Measurements from ENCODE around the gene ZNF331. TPM values are rescaled to one million over a fixed set of nuclear protein-coding genes. Genes with fewer than 3 reads are reported as not detected.

ZNF331 gene
- total and polyA plus RNA-seq, 2 of the 4 experiments (the other 2 are of a cell fraction): 6.6 to 11.1 TPM

DNA sequence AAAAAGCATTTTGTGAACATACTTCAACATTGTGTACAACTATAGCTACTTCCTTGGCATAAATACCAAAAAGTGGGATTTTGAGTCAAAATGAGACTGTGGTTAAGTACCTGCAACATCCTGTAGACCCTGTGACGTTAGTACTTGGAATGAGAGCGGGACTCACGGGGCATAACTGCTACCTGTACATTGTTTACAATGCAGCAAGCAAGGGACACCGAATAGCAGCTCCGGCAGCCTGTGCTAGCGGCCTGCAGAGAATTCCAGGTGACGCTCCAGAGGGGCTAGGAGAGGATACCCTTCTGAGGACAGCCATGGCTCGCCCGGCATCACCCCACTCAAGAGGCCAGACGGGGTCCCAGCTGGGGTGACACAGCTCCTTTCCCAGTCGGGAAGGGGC lies 824 bp upstream of the ZNF331 start:
- H4K91ac ChIP-seq (ENCODE audit: insufficient read depth, low read depth, low read length): peak overlapping the region; percentile 71; the same call in 1 of the 2 replicates
- H3K23ac ChIP-seq (ENCODE audit: low read depth, low read length): no peak overlapping the region
- H3K27ac ChIP-seq (ENCODE audit: insufficient read depth, low read length): peak overlapping the region; percentile 18; the same call in 1 of the 2 replicates
- H3K36me3 ChIP-seq (ENCODE audit: control insufficient read depth, insufficient read depth, low read length): peaks cover 3% of the 10 kb centered on the region
- no peaks in the 10 kb centered on the region for H4K20me1 ChIP-seq (ENCODE audit: insufficient read depth, low read length)
- H2BK120ac ChIP-seq (ENCODE audit: low read depth, low read length): no peak overlapping the region
- dilution Hi-C loops (cut with HindIII; ENCODE audit: low sequenced_read_pairs, unreplicated experiment): no loop called here
- no peak overlapping the region for H3K56ac ChIP-seq (ENCODE audit: extremely low read depth, insufficient read depth, low read length)
- H3K27me3 ChIP-seq (ENCODE audit: control insufficient read depth, insufficient read depth, low read length): no peaks in the 10 kb centered on the region
- H3K9me1 ChIP-seq (ENCODE audit: insufficient read depth, low read length): no peaks in the 10 kb centered on the region
- H2BK15ac ChIP-seq (ENCODE audit: low read depth, low read length): no peak overlapping the region
- 0 out of 2 replicates have a peak, but pooled peaks cover 2% of the 10 kb centered on the region for H3K4me1 ChIP-seq (ENCODE audit: control insufficient read depth, insufficient read depth, low read length)
- no peak overlapping the region for H3K18ac ChIP-seq (ENCODE audit: low read depth, low read length)
- no TSS peak for BruUV-seq (replicated peaks)
- intact Hi-C loops (cut with micrococcal nuclease): no loop called here
- ChIA-PET POLR2A (ENCODE audit: unreplicated experiment) (no interaction called here), CTCF (interaction anchor here (1.2 kb wide), 1 partner anchor 38 kb away, joined by 3 read pairs; no protein-coding TSS in a partner anchor)
- peak overlapping the region; percentile 5; the same call in 1 of the 2 replicates for H3K9ac ChIP-seq (ENCODE audit: low read depth, low read length)
- in situ Hi-C loops (cut with MboI; ENCODE audit: low sequenced_read_pairs): no loop called here
- no peak overlapping the region for H2BK20ac ChIP-seq (ENCODE audit: low read depth, low read length)
- H2BK5ac ChIP-seq (ENCODE audit: low read depth, low read length, poor library complexity, severe bottlenecking): no peak overlapping the region
- no peak overlapping the region for H3K4ac ChIP-seq (ENCODE audit: low read depth, low read length)
- peak overlapping the region; percentile 15 for H2AK9ac ChIP-seq (replicated peaks; ENCODE audit: low read depth, low read length, poor library complexity)
- no peak overlapping the region for H2AK5ac ChIP-seq (ENCODE audit: low read depth, low read length)
- H3K4me3 ChIP-seq (ENCODE audit: insufficient read depth, low read depth, low read length): peak overlapping the region; percentile 76
- 65% methylated on average over 7 of the region's 11 CpGs; no CpG with 5 or more reads in 1 of the 2 experiments for WGBS, 2 experiments (ENCODE audit: extremely low coverage in 2 of 2, insufficient read length in 1 of 2)
- ATAC-seq (ENCODE audit: low read depth): no peak
- H3K79me1 ChIP-seq (ENCODE audit: low read depth in 1 of 2, low read length in 2 of 2): peaks cover 0 to 18% of the 10 kb centered on the region in 2 experiments; a peak in 2 of 4 replicates
- TF ChIP-seq MAZ (IDR thresholded peaks at IDR 0.05; ENCODE audit: borderline replicate concordance, low read depth, low read length): no peak
- TF ChIP-seq, protein P1, sequence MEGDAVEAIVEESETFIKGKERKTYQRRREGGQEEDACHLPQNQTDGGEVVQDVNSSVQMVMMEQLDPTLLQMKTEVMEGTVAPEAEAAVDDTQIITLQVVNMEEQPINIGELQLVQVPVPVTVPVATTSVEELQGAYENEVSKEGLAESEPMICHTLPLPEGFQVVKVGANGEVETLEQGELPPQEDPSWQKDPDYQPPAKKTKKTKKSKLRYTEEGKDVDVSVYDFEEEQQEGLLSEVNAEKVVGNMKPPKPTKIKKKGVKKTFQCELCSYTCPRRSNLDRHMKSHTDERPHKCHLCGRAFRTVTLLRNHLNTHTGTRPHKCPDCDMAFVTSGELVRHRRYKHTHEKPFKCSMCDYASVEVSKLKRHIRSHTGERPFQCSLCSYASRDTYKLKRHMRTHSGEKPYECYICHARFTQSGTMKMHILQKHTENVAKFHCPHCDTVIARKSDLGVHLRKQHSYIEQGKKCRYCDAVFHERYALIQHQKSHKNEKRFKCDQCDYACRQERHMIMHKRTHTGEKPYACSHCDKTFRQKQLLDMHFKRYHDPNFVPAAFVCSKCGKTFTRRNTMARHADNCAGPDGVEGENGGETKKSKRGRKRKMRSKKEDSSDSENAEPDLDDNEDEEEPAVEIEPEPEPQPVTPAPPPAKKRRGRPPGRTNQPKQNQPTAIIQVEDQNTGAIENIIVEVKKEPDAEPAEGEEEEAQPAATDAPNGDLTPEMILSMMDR (conservative IDR thresholded peaks at IDR 0.05; ENCODE audit: low read depth, low read length): no peak
- TF ChIP-seq RFX5 (IDR thresholded peaks at IDR 0.05; ENCODE audit: low read depth, low read length): no peak
- TF ChIP-seq RCOR1 (IDR thresholded peaks at IDR 0.05; ENCODE audit: insufficient replicate concordance, low read length): no peak
- no peak for TF ChIP-seq BHLHE40 (IDR thresholded peaks at IDR 0.05; ENCODE audit: low read depth, low read length)
- no peak for DNase-seq
- H3K9me3 ChIP-seq (ENCODE audit: control insufficient read depth, insufficient read depth, low read length): no peaks in the 10 kb centered on the region
- H4K8ac ChIP-seq (ENCODE audit: low read depth in 2 of 2, low read length in 2 of 2): peak overlapping the region; percentile 17 to 95
- peak overlapping the region; percentile 82 for H3K4me2 ChIP-seq (ENCODE audit: low read depth, low read length)
- H2AFZ ChIP-seq (replicated peaks; ENCODE audit: low read length, poor library complexity): peak overlapping the region; percentile 97
- peak overlapping the region; percentile 56 for H4K5ac ChIP-seq (ENCODE audit: low read depth, low read length)
- H3K14ac ChIP-seq (replicated peaks; ENCODE audit: low read depth, low read length): no peak overlapping the region

Measured in IMR-90 (cell line).